Mesenchymal stem cell (in vitro differentiated cells and primary cell): ENCODE data around the gene EXOC4.
"Not testable (repeated sequence)": the region's sequence is repeated elsewhere in the genome, so short reads cannot be mapped to it uniquely, and the experiment has no call there.

ENCODE experiments used
- DNase-seq: peaks from one replicate; pipeline ENCODE4 v3.0.0-alpha.2; 2013
- H2AFZ ChIP-seq: one replicate; pipeline ENCODE4 v1.6.1; 2013; ENCODE audit warnings: low read depth, mild to moderate bottlenecking, control low read depth, inconsistent platforms, low read length, moderate library complexity
- H2AK5ac ChIP-seq: 2 replicates; pipeline ENCODE4 v1.6.1; 2013; ENCODE audit warnings: low read length, moderate library complexity, mild to moderate bottlenecking, inconsistent platforms; ENCODE audit not compliant: severe bottlenecking
- H2BK120ac ChIP-seq: one replicate; pipeline ENCODE4 v1.6.1; 2013; ENCODE audit warnings: low read depth, mild to moderate bottlenecking, inconsistent platforms, low read length, moderate library complexity
- H2BK12ac ChIP-seq, 2 experiments: one replicate each; pipeline ENCODE4 v1.6.1; 2013; ENCODE audit warnings: inconsistent platforms in 2 of 2, low read length in 2 of 2, mild to moderate bottlenecking in 2 of 2, moderate library complexity in 2 of 2, control low read depth in 1 of 2
- H2BK15ac ChIP-seq: one replicate; pipeline ENCODE4 v1.6.1; 2013; ENCODE audit warnings: mild to moderate bottlenecking, low read depth, inconsistent platforms; ENCODE audit not compliant: poor library complexity, severe bottlenecking
- H2BK5ac ChIP-seq: 2 replicates; pipeline ENCODE4 v1.6.1; 2013; ENCODE audit warnings: low read depth, mild to moderate bottlenecking, low read length, control low read depth, inconsistent platforms; ENCODE audit not compliant: poor library complexity, severe bottlenecking
- H3K14ac ChIP-seq, 2 experiments: one replicate each; pipeline ENCODE4 v1.6.1; 2013; ENCODE audit warnings: inconsistent platforms in 2 of 2, low read length in 2 of 2, control low read depth in 1 of 2, mild to moderate bottlenecking in 1 of 2, moderate library complexity in 1 of 2
- H3K18ac ChIP-seq, 2 experiments: one replicate each; pipeline ENCODE4 v1.6.1; 2013; ENCODE audit warnings: inconsistent platforms in 2 of 2, low read length in 2 of 2, control low read depth in 1 of 2, low read depth in 1 of 2, mild to moderate bottlenecking in 1 of 2
- H3K23ac ChIP-seq, 2 experiments: one replicate each; pipeline ENCODE4 v1.6.1; 2013; ENCODE audit warnings: inconsistent platforms in 2 of 2, low read length in 2 of 2, mild to moderate bottlenecking in 2 of 2, moderate library complexity in 2 of 2, control low read depth in 1 of 2
- H3K27ac ChIP-seq: 2 replicates; pipeline ENCODE4 v1.5.1; 2013; ENCODE audit warnings: mild to moderate bottlenecking, moderate library complexity, low read length, control low read depth, inconsistent platforms; ENCODE audit not compliant: poor library complexity, severe bottlenecking
- H3K27me3 ChIP-seq, 2 experiments: 2 replicates each; pipeline versions ENCODE4 v1.6.1 to v1.7.0; 2013; ENCODE audit warnings: low read length in 2 of 2, mild to moderate bottlenecking in 2 of 2, moderate library complexity in 2 of 2, control low read depth in 1 of 2, inconsistent platforms in 1 of 2; ENCODE audit not compliant: control insufficient read depth in 1 of 2, insufficient read depth in 1 of 2
- H3K36me3 ChIP-seq, 2 experiments: 2 replicates each; pipeline versions ENCODE4 v1.6.1 to v1.7.0; 2013; ENCODE audit warnings: low read length in 2 of 2, control low read depth in 1 of 2, inconsistent platforms in 1 of 2, low read depth in 1 of 2, mild to moderate bottlenecking in 1 of 2; ENCODE audit not compliant: insufficient read depth in 2 of 2, control insufficient read depth in 1 of 2
- H3K4ac ChIP-seq, 2 experiments: one replicate each; pipeline ENCODE4 v1.6.1; 2013; ENCODE audit warnings: inconsistent platforms in 2 of 2, low read length in 2 of 2, mild to moderate bottlenecking in 2 of 2, moderate library complexity in 2 of 2, control low read depth in 1 of 2, low read depth in 1 of 2
- H3K4me1 ChIP-seq: 2 replicates; pipeline ENCODE4 v1.6.1; 2013; ENCODE audit warnings: low read depth, low read length, control low read depth; ENCODE audit not compliant: control insufficient read depth, insufficient read depth
- H3K4me2 ChIP-seq: 2 replicates; pipeline ENCODE4 v1.6.1; 2013; ENCODE audit warnings: low read length, mild to moderate bottlenecking, inconsistent platforms; ENCODE audit not compliant: poor library complexity, severe bottlenecking
- H3K4me3 ChIP-seq, 2 experiments: 2 replicates each; pipeline versions ENCODE4 v1.5.1 to v1.7.0; 2013; ENCODE audit warnings: low read length in 2 of 2, mild to moderate bottlenecking in 2 of 2, control low read depth in 1 of 2, low read depth in 1 of 2; ENCODE audit not compliant: insufficient read depth in 1 of 2
- H3K79me1 ChIP-seq: replicated peaks from 2 replicates; pipeline ENCODE4 v1.6.1; 2013; ENCODE audit warnings: mild to moderate bottlenecking, control low read depth, low read length, inconsistent platforms; ENCODE audit not compliant: poor library complexity, severe bottlenecking
- H3K9ac ChIP-seq: 2 replicates; pipeline ENCODE4 v1.7.0; 2013; ENCODE audit warnings: mild to moderate bottlenecking, low read length, moderate library complexity
- H3K9me3 ChIP-seq: 2 replicates; pipeline ENCODE4 v1.7.0; 2013; ENCODE audit warnings: mild to moderate bottlenecking, low read length; ENCODE audit not compliant: control insufficient read depth
- H4K8ac ChIP-seq: one replicate; pipeline ENCODE4 v1.6.1; 2013; ENCODE audit warnings: inconsistent platforms, mild to moderate bottlenecking, low read length, moderate library complexity
- H4K91ac ChIP-seq: one replicate; pipeline ENCODE4 v1.6.1; 2013; ENCODE audit warnings: mild to moderate bottlenecking, low read length, inconsistent platforms
- WGBS: methylation state at CpG from one replicate; pipeline ENCODE4 v1.1.7; 2013; ENCODE audit warnings: mixed read lengths; 5-methylcytosine and 5-hydroxymethylcytosine counted together

Gene EXOC4

GRCh38 chr7:133278975-133279374 lies 26.1 kb downstream of the EXOC4 start:
- not testable (repeated sequence) for H3K27ac ChIP-seq, H3K4me2 ChIP-seq, H2BK12ac ChIP-seq, DNase-seq, H3K9ac ChIP-seq, H3K23ac ChIP-seq, H2AK5ac ChIP-seq, H4K91ac ChIP-seq, H3K4ac ChIP-seq, H3K27me3 ChIP-seq, H3K4me1 ChIP-seq, H3K14ac ChIP-seq, H3K4me3 ChIP-seq, H2BK15ac ChIP-seq, H2AFZ ChIP-seq, H3K9me3 ChIP-seq, H2BK5ac ChIP-seq, H2BK120ac ChIP-seq, H4K8ac ChIP-seq, H3K18ac ChIP-seq
- 98% methylated on average over 2 of the region's 3 CpGs for whole genome bisulfite sequencing
- peaks cover 18% of the 10 kb centered on the region for H3K79me1 ChIP-seq
- peaks cover 4 to 46% of the 10 kb centered on the region in 2 experiments for H3K36me3 ChIP-seq

GRCh38 chr7:133282094-133282493 lies 29.2 kb downstream of the EXOC4 start:
- DNase-seq, result no peak
- H2BK12ac ChIP-seq, result no peak overlapping the region
- H4K8ac ChIP-seq, result no peak overlapping the region
- no peak overlapping the region for H2AK5ac ChIP-seq
- H3K14ac ChIP-seq, result no peak overlapping the region
- H3K79me1 ChIP-seq, result peaks cover 24% of the 10 kb centered on the region
- no peak overlapping the region for H2AFZ ChIP-seq
- no peak overlapping the region for H3K9ac ChIP-seq
- no peaks in the 10 kb centered on the region for H3K9me3 ChIP-seq
- no peak overlapping the region for H3K4ac ChIP-seq
- H3K23ac ChIP-seq, result no peak overlapping the region
- H3K4me3 ChIP-seq, result no peak overlapping the region
- H3K4me2 ChIP-seq, result no peak overlapping the region
- no CpG with 5 or more reads among the region's 1 CpG for WGBS
- no peak overlapping the region for H3K18ac ChIP-seq
- no peak overlapping the region for H4K91ac ChIP-seq
- H2BK5ac ChIP-seq, result no peak overlapping the region
- no peak overlapping the region for H3K27ac ChIP-seq
- no peak overlapping the region for H2BK15ac ChIP-seq
- H3K27me3 ChIP-seq, result no peaks in the 10 kb centered on the region
- no peaks in the 10 kb centered on the region for H3K4me1 ChIP-seq
- H3K36me3 ChIP-seq, result peaks cover 4 to 29% of the 10 kb centered on the region in 2 experiments
- no peak overlapping the region for H2BK120ac ChIP-seq

- WGBS, result 100% methylated on average over 1 of the region's 2 CpGs
- peaks cover 23% of the 10 kb centered on the region for H3K79me1 ChIP-seq
- no peak overlapping the region for H2BK12ac ChIP-seq
- no peak overlapping the region for H2AFZ ChIP-seq
- no peak overlapping the region for H3K27ac ChIP-seq
- H3K27me3 ChIP-seq, result no peaks in the 10 kb centered on the region
- H3K9ac ChIP-seq, result no peak overlapping the region
- H2BK120ac ChIP-seq, result no peak overlapping the region
- H3K4me2 ChIP-seq, result no peak overlapping the region
- H4K8ac ChIP-seq, result no peak overlapping the region
- H3K23ac ChIP-seq, result no peak overlapping the region
- H4K91ac ChIP-seq, result no peak overlapping the region
- H3K18ac ChIP-seq, result no peak overlapping the region
- H3K4me3 ChIP-seq, result no peak overlapping the region
- H2BK5ac ChIP-seq, result no peak overlapping the region
- H3K9me3 ChIP-seq, result no peaks in the 10 kb centered on the region
- no peaks in the 10 kb centered on the region for H3K4me1 ChIP-seq
- no peak overlapping the region for H2AK5ac ChIP-seq
- no peak for DNase-seq
- peaks cover 0 to 17% of the 10 kb centered on the region in 2 experiments for H3K36me3 ChIP-seq
- H3K14ac ChIP-seq, result no peak overlapping the region
- no peak overlapping the region for H3K4ac ChIP-seq
- H2BK15ac ChIP-seq, result no peak overlapping the region
These were observed 31.2 kb downstream of the EXOC4 start for GRCh38 chr7:133284092-133284491.

DNA sequence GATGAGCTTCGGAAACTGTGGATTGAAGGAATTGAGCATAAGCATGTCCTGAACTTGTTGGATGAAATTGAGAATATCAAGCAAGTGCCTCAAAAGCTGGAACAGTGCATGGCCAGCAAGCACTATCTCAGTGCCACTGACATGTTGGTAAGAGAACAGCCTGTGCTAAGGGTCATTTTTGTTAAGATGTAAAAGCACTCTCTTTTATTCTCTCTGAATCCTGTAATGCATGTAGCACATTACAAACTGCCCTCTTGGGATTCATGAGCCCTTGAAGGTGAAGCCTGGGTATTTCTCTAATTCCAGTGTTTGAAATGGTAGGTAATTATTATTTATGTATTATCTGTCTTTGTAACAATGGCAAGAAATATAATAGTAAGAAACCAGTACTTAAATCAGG lies 36.1 kb downstream of the EXOC4 start:
- H2BK15ac ChIP-seq, result no peak overlapping the region
- H4K91ac ChIP-seq, result no peak overlapping the region
- H3K9ac ChIP-seq, result no peak overlapping the region
- WGBS, result 100% methylated on average over 1 of the region's 1 CpG
- H3K27ac ChIP-seq, result no peak overlapping the region
- no peaks in the 10 kb centered on the region for H3K27me3 ChIP-seq
- H3K4me2 ChIP-seq, result no peak overlapping the region
- H3K4ac ChIP-seq, result no peak overlapping the region
- H3K23ac ChIP-seq, result no peak overlapping the region
- no peak overlapping the region for H4K8ac ChIP-seq
- no peak overlapping the region for H2AFZ ChIP-seq
- H3K36me3 ChIP-seq, result peaks cover 0 to 17% of the 10 kb centered on the region in 2 experiments
- peaks cover 1% of the 10 kb centered on the region for H3K4me1 ChIP-seq
- H3K14ac ChIP-seq, result no peak overlapping the region
- no peak overlapping the region for H2BK5ac ChIP-seq
- H3K9me3 ChIP-seq, result no peaks in the 10 kb centered on the region
- DNase-seq, result no peak
- H3K79me1 ChIP-seq, result peaks cover 17% of the 10 kb centered on the region
- no peak overlapping the region for H2AK5ac ChIP-seq
- H2BK12ac ChIP-seq, result no peak overlapping the region
- H2BK120ac ChIP-seq, result no peak overlapping the region
- no peak overlapping the region for H3K18ac ChIP-seq
- H3K4me3 ChIP-seq, result no peak overlapping the region
